GM23338 (cell line): ENCODE measurements around the gene DTD1. TPM values are rescaled to one million over a fixed set of nuclear protein-coding genes. Genes with fewer than 3 reads are reported as not detected.
"Not testable (repeated sequence)": the region's sequence is repeated elsewhere in the genome, so short reads cannot be mapped to it uniquely, and the experiment has no call there.

ENCODE experiments used
- ATAC-seq: fragments of 200-7000 bp; cut with Tn5 transposase; 3 replicates; pipeline ENCODE4 v1.9.1; 2020
- DNase-seq: peaks from one replicate; pipeline ENCODE4 v3.0.0-alpha.2; 2015; ENCODE audit warnings: low spot score
- H2AFZ ChIP-seq: fragments of 200-600 bp; sonication (generic); 2 replicates; pipeline ENCODE4 v1.8.0; 2016; ENCODE audit warnings: antibody characterized with exemption, mild to moderate bottlenecking, moderate library complexity
- H3F3A ChIP-seq: fragments of 200-600 bp; sonication (generic); replicated peaks from 2 replicates; pipeline ENCODE4 v1.8.0; 2017; ENCODE audit warnings: antibody characterized with exemption, mixed run types, low read depth
- H3K27ac ChIP-seq: fragments of 200-600 bp; sonication (generic); 2 replicates; pipeline ENCODE4 v1.6.1; 2016; ENCODE audit warnings: low read depth
- H3K27me3 ChIP-seq: fragments of 200-600 bp; sonication (generic); 2 replicates; pipeline ENCODE4 v1.8.0; 2016; ENCODE audit warnings: mild to moderate bottlenecking, mixed run types, moderate library complexity; ENCODE audit not compliant: insufficient read depth
- H3K36me3 ChIP-seq: fragments of 200-600 bp; sonication (generic); 2 replicates; pipeline ENCODE4 v1.8.0; 2016; ENCODE audit warnings: mild to moderate bottlenecking; ENCODE audit not compliant: insufficient read depth
- H3K4me1 ChIP-seq: fragments of 200-600 bp; sonication (generic); 2 replicates; pipeline ENCODE4 v1.8.0; 2016; ENCODE audit warnings: mild to moderate bottlenecking, moderate library complexity; ENCODE audit not compliant: insufficient read depth
- H3K4me2 ChIP-seq: fragments of 200-600 bp; sonication (generic); 2 replicates; pipeline ENCODE4 v1.7.1; 2017; ENCODE audit warnings: mixed run types
- H3K4me3 ChIP-seq: fragments of 200-600 bp; sonication (generic); 2 replicates; pipeline ENCODE4 v1.6.1; 2016; ENCODE audit warnings: mixed run types
- H3K79me2 ChIP-seq: fragments of 200-600 bp; sonication (generic); replicated peaks from 2 replicates; pipeline ENCODE4 v1.8.0; 2017; ENCODE audit warnings: mild to moderate bottlenecking; ENCODE audit not compliant: insufficient read depth
- H3K9me2 ChIP-seq: fragments of 200-600 bp; sonication (generic); 2 replicates; pipeline ENCODE4 v1.8.0; 2017; ENCODE audit not compliant: insufficient read depth
- H4K20me1 ChIP-seq: fragments of 200-600 bp; sonication (generic); replicated peaks from 2 replicates; pipeline ENCODE4 v1.8.0; 2017; ENCODE audit warnings: mild to moderate bottlenecking; ENCODE audit not compliant: insufficient read depth
- H3K27ac Mint-ChIP-seq: 2 replicates; pipeline ENCODE4 v1.8.0; 2020; ENCODE audit warnings: inconsistent platforms, mild to moderate bottlenecking, moderate library complexity, mixed read lengths
- H3K27me3 Mint-ChIP-seq: 3 replicates; pipeline ENCODE4 v1.8.0; 2022; ENCODE audit warnings: low read depth, mild to moderate bottlenecking, moderate library complexity, mixed read lengths, inconsistent platforms; ENCODE audit not compliant: insufficient read depth, poor library complexity
- H3K36me3 Mint-ChIP-seq: 3 replicates; pipeline ENCODE4 v1.8.0; 2021; ENCODE audit warnings: low read depth, mild to moderate bottlenecking, inconsistent platforms, moderate library complexity, mixed read lengths
- H3K4me1 Mint-ChIP-seq: 3 replicates; pipeline ENCODE4 v1.8.0; 2020; ENCODE audit warnings: mild to moderate bottlenecking, inconsistent platforms, mixed read lengths
- H3K4me3 Mint-ChIP-seq: 3 replicates; pipeline ENCODE4 v1.8.0; 2021; ENCODE audit warnings: moderate library complexity, mild to moderate bottlenecking, inconsistent platforms, mixed read lengths
- H3K9me3 Mint-ChIP-seq: 3 replicates; pipeline ENCODE4 v1.8.0; 2020; ENCODE audit warnings: moderate library complexity, mild to moderate bottlenecking, inconsistent platforms, mixed read lengths
- JUNB ChIP-seq: IDR thresholded peaks from one replicate; pipeline ENCODE4 v1.6.1; 2016; ENCODE audit warnings: antibody characterized with exemption; ENCODE audit not compliant: unreplicated experiment
- ZNF114 ChIP-seq: fragments of 250-450 bp; sonication (Bioruptor Pico); IDR thresholded peaks from 2 replicates; pipeline ENCODE4 v1.5.0; 2020; ENCODE audit warnings: mild to moderate bottlenecking, moderate library complexity
- ZNF331 ChIP-seq: fragments of 250-450 bp; sonication (Bioruptor Pico); IDR thresholded peaks from 2 replicates; pipeline ENCODE4 v1.5.0; 2020; ENCODE audit warnings: low read depth, mild to moderate bottlenecking, moderate library complexity
- ZNF462 ChIP-seq: fragments of 250-450 bp; sonication (Bioruptor Pico); IDR thresholded peaks from 2 replicates; pipeline ENCODE4 v1.5.0; 2020; ENCODE audit warnings: mild to moderate bottlenecking, moderate library complexity
- polyA plus RNA-seq: library from polyadenylated mRNA; unstranded; fragments of >200 nt; fragmentation: Nextera tagmentation; extraction: Ambion mirVana; gene quantifications from 2 replicates; pipeline ENCODE4 v1.2.1, GENCODE V29; 2016
- total RNA-seq: library from RNA; depleted of rRNA; stranded (reverse); fragments of >200 nt; shearing (Covaris generic); gene quantifications from 2 replicates; pipeline ENCODE4 v1.2.3, GENCODE V29; 2014

DTD1 gene
- total and polyA plus RNA-seq, 2 experiments from 2014 or later, result 69.8 to 74.0 TPM

DNA sequence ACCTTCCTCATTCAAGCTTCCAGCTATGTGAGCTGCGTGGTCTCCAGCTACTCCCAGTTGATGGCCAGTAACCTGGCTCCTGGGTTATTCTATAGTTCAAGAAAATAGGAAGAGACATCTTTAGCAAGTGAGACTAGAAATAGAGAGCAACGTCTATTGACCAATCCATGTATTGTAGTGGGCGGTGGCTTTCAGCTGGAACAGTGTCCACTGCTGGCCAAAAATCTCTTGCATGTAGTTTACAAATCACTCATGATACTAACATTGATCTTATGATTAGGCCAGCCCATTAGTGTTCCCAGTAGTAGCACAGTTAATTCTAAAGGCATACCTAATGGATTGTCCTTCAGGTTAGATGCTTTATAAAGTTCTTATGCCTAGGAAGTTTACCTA lies 166.8 kb downstream of the DTD1 start:
- Histone ChIP-seq H3K9me2 (peaks cover 4% of the 10 kb centered on the region; the same call in 1 of the 2 replicates), H2AFZ (no peak overlapping the region), H3F3A (no peaks in the 10 kb centered on the region), H3K36me3 (no peaks in the 10 kb centered on the region), H4K20me1 (no peaks in the 10 kb centered on the region; the same call in 1 of the 2 replicates), H3K4me3 (no peak overlapping the region), H3K27ac (no peak overlapping the region), H3K27me3 (no peaks in the 10 kb centered on the region), H3K79me2 (0 out of 2 replicates have a peak, but pooled peaks cover 2% of the 10 kb centered on the region), H3K4me2 (no peak overlapping the region), H3K4me1 (no peaks in the 10 kb centered on the region)
- H3K4me3 Mint-ChIP-seq, result no peak overlapping the region
- TF ChIP-seq ZNF331 (CRISPR knock-in tag) (no peak), ZNF462 (CRISPR knock-in tag) (no peak), JUNB (no peak), ZNF114 (CRISPR knock-in tag) (no peak)
- no peaks in the 10 kb centered on the region for H3K27me3 Mint-ChIP-seq
- no peak overlapping the region for H3K27ac Mint-ChIP-seq
- DNase-seq, result no peak
- no peak for ATAC-seq
- peaks cover 9% of the 10 kb centered on the region for H3K9me3 Mint-ChIP-seq
- no peaks in the 10 kb centered on the region for H3K36me3 Mint-ChIP-seq
- H3K4me1 Mint-ChIP-seq, result no peaks in the 10 kb centered on the region; the same call in 2 of the 3 replicates

DNA sequence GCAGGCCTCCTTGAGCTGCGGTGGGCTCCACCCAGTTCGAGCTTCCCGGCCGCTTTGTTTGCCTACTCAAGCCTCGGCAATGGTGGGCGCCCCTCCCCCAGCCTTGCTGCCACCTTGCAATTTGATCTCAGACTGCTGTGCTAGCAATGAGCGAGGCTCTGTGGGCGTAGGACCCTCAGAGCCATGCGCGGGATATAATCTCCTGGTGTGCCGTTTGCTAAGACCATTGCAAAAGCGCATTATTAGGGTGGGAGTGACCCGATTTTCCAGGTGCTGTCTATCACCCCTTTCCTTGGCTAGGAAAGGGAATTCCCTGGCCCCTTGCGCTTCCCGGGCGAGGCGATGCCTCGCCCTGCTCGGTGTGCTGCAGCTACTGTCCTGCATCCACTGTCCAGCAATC lies 173.0 kb downstream of the DTD1 start:
- H3K27me3 Mint-ChIP-seq, H4K20me1 ChIP-seq, H2AFZ ChIP-seq, H3K4me3 ChIP-seq, DNase-seq, H3K4me2 ChIP-seq, H3K4me1 Mint-ChIP-seq, ATAC-seq, H3K27ac ChIP-seq, H3K4me1 ChIP-seq, H3K79me2 ChIP-seq, H3K27me3 ChIP-seq, H3K4me3 Mint-ChIP-seq, H3K36me3 ChIP-seq, H3K27ac Mint-ChIP-seq, H3K9me2 ChIP-seq, H3F3A ChIP-seq: not testable (repeated sequence)
- Mint-ChIP-seq H3K9me3 (peaks cover 43% of the 10 kb centered on the region), H3K36me3 (peaks cover 38% of the 10 kb centered on the region)
